GM18951 (cell line): Measurements from ENCODE around the gene HMOX2.

Experiments
- POLR2A ChIP-seq: IDR thresholded peaks from 4 replicates; pipeline ENCODE4 v1.6.1; 2011; ENCODE audit warnings: mild to moderate bottlenecking; ENCODE audit not compliant: insufficient read length, insufficient read depth; ENCODE audit errors: extremely low read depth
- in situ Hi-C: fragments of 300-500 bp; cut with MboI; formaldehyde crosslinking; loops from one replicate; pipeline ENCODE4 v1.12.0; 2022; ENCODE audit warnings: low sequenced_read_pairs, mixed read lengths, inconsistent platforms; ENCODE audit not compliant: unreplicated experiment

The HMOX2 gene

DNA sequence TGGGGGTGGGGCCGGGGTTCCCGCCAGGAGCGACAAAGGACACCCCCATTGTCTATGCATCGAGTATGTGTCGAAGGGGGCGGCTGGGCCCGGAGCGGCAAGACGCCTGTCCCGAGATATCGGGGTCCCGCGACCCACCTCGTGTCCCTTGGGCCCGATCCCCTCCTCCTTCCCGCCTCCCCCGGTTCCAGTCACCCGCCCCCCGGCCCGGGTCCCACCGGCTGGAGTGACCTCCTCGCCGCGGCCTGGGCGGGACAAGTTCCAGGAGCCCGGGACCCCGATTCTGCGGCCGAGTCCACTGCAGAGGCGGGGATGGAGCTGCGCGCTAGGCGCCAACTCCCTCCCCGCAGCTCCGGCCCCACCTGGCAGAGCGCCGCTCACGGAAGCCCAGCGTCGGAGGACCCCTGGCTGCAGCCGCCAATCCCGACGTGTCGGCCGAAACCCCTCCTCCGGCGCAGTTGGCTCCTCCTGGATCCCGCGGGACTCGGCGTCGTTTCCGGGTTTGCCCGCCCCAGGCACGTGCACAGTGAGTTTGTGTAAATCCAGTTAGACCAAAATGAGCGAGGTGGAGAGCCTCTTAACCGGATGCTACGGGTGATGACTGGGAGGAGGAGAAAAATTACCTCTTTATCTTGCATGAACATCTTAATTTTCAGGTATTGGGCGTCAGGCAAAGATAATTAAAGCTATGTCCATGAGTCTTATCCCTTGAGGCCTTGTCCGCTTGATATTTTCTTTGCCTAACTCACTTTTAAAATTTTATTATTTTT lies 1.8 kb upstream of the HMOX2 start, which contains the start of gene NMRAL1:
TSS of gene NMRAL1 (minus strand) at position 434 of the 770 bp plus-strand sequence. CDS start 493 bp downstream, outside the sequence.
- peak; percentile 88 for TF ChIP-seq POLR2A
- in situ Hi-C loops: no loop called here

DNA sequence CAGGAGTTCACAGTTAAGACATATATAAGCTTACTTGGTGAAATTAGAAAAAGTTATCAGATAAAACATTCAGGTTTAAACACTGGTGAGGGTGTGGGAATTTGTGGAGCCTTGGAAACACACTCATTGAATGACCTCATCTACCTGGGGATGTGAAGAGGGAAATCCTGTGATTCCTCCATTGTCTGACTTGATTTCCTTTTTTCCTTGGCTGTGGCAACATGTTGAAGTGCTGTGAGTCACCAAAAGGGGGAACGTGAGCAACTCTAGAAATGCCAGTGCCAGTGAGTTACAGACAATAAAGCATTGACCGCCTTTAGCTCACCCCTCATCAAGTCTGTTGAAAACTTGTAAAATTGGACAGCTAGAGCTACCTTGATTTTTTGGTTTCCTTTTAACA lies 1.8 kb downstream of the HMOX2 start:
- in situ Hi-C loops: no loop called here
- TF ChIP-seq POLR2A: no peak

DNA sequence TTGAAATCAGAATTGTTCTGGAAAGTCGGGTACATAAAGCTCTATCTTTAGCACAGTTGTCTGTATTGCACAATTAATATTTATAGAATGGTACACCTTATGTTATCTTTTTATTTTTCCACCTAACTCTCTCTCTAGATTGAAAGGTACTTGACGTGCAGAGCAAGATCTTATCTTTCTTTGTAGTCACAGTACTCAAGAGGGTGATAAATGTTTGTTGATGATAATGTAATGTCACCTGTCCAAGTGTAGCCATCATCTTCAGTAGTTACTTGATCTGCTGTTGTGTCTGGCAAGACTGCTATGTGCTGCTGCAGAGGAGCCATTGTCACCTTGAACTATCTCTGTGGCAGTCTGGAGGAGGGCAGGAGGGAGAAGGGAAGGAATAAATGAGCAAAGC lies 5.3 kb downstream of the HMOX2 start:
- no peak for TF ChIP-seq POLR2A
- in situ Hi-C loops: no loop called here

DNA sequence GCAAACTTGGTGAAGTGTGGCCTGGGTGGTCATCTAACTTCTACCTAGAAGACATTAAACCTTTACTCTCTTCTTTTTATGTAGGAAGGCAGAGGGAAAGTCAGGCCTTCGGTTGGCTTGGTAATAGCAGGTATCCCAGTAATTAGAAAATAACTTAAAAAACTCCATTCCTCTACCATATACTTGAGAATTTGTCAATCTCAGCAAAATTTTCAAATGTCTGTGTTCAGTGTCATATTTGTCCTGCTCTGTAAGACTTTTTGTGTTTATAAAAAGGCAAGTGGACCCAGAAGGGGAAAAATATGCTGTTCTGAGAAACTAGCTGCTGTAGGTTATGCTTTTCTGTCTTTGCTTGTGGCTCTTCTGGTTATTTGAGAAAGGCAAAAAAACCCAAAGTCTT lies 5.8 kb downstream of the HMOX2 start:
- in situ Hi-C loops: no loop called here
- TF ChIP-seq POLR2A: no peak

DNA sequence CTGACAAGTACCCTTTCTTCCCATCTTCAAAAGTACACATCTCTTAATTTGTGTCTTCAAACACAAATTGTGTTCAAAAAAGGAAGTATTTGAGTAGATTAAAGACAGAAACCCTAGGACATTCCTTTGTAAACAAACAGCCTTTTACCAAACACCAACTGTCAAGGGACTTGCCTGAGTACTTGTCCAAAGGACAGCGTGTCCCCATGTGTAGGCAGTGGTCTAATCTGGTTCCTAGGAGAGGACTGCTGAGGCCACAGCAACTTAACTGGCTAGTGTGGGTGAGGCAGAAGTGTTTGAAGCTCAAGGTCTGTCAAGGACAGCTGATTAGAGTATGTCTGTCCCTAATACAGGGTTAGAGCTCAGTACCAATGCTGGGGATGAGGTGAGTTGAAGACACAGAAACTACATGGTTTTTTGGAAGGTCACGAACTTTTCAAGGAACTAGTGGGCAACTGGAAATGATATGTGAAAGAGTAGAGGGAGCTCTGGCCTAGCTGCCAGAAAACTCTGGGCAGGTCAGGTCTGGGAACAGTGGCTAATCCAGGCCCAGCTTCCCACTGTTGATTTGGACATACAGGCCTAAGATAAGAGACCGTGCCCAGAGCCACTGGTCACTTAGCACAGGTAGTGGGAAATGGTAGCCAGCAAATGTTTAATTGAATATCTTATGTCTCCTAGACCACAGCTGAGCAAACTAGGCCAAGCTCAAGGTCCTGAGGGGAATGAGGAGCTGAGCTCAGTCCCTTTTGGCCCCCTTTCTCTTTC lies 10.1 kb downstream of the HMOX2 start:
- in situ Hi-C loops: no loop called here
- TF ChIP-seq POLR2A: no peak

DNA sequence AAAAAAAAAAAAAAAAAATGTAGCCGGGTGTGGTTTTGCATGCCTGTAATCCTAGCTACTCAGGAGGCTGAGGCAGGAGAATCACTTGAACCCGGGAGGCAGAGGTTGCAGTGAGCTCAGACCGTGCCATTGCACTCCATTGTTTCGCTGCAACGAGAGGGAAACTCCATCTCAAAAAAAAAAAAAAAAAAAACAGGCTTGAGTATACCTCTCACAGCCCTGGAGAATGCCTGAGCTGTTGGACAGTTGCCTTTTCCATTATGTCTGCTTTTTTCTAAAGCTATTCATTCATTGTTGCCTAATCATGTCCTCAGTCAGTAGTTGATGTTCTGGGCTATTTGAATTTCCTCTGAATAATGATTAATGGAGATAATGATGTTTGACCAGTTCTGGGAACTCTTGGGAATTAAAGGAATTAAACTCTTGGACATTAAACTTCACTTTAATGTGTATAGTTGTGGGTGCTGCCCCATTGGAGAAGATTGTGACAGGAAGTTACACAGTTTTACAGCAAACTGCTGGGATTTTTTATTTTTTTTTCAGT lies 11.8 kb downstream of the HMOX2 start:
- in situ Hi-C loops: no loop called here
- no peak for TF ChIP-seq POLR2A

DNA sequence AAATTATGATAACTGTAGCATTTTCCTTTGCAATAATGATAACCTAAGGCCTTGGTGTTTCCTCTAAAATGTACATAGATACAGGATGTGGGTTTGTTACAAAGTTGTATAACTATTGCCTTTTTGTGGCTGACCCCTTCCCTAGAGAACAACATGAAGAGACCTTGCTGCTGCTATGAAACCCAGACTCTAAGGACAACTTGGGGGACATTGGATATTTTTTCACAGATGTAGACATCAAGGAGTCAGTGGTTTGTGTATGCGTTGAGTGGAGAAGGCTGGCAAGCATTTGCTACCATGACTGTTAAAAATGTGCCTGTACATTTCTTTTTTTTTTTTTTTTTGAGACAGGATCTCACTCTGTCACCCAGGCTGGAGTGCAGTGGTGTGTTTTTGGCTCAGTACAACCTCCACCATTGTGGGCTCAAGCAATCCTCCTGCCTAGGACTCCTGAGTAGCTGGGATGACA lies 12.3 kb downstream of the HMOX2 start:
- TF ChIP-seq POLR2A: no peak
- in situ Hi-C loops: no loop called here

DNA sequence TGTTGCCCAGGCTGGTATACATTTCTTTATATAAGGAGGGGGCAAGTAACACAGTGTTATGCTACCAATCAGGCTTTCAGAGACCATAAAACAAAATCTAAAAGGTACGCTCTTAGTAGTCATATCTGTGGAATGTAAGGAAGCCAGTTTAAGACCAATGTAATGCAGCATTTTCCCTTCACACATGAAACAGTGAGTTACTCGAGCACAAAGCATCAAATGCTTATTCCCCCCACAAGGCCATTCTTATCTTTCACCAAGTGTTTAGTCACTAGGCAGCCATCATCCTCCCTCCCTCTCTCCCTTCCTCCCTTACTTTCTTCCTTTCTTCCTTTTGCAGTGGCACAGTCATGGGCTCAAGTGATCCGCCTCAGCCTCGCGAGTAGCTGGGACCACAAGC lies 12.8 kb downstream of the HMOX2 start:
- TF ChIP-seq POLR2A: no peak

DNA sequence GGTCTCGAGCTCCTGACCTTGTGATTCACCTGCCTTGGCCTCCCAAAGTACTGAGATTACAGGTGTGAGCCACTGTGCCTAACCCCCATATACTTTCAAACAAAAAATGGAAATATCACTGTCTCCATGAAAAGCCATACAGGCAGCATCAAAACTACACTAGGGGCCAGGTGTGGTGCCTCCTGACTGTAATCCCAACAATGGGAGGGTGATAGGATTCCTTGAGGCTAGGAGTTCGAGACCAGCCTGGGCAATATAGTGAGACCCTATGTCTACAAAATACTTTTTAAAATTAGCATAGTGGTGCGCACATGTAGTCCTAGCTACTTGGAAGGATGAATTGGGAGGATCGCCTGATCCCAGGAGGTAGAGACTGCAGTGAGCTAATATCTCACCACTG lies 15.7 kb downstream of the HMOX2 start:
- TF ChIP-seq POLR2A: no peak
- in situ Hi-C loops: no loop called here

More for the DNA sequence above, 12.8 kb downstream of the HMOX2 start:
- in situ Hi-C loops: no loop called here

DNA sequence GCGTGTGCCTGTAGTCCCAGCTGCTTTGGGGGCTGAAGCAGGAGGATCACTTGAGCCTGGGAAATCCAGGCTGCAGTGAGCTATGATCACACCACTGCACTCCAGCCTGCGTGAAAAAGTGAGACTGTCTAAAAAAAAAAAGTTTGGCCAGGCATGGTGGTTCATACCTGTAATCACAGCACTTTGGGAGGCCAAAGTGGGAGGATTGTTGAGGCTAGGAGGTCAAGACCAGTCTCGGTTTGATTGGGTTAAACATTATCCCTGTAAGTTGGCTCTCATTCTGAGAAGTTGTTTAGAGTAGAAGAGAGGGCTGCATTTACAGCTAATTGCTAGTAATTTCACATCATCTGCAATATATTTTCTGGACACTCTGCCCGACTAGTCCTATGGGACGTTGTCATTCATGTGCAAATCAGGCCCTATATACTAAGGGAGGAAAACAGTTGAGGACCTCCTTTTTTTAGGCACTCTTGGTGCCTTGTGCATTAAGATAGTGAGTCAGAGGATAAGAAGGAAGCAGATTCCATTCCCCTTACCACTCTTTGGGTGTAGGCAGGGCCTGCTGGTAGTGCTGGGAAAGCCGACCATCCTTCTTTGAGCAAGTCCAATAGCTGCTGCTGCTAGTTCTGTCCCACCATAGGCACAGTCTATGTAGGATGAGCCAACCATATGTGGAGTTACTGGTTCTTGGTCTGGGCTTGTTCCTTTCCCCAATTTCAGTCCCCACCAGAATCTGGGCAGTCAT lies 18.7 kb downstream of the HMOX2 start:
- in situ Hi-C loops: no loop called here
- TF ChIP-seq POLR2A: no peak

DNA sequence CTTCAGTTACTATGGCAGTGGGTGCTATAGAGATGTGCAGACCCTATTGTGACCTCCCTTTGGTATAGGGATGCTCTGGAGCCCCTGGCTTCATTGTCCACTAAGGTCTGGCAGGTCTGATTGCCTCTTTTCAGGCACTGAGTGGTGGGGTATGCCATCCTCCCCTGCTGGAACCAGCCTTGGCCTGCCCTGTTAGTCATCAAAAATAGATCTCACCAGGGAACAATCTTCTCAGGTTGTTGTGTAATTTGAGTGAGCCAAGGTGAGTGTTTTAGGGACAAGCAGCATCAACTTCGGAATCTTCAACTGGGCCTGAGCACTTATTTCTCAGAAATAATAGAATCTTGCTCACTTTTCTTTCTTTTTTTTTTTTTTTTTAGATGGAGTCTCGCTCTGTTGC lies 19.6 kb downstream of the HMOX2 start:
- in situ Hi-C loops: no loop called here
- TF ChIP-seq POLR2A: no peak

DNA sequence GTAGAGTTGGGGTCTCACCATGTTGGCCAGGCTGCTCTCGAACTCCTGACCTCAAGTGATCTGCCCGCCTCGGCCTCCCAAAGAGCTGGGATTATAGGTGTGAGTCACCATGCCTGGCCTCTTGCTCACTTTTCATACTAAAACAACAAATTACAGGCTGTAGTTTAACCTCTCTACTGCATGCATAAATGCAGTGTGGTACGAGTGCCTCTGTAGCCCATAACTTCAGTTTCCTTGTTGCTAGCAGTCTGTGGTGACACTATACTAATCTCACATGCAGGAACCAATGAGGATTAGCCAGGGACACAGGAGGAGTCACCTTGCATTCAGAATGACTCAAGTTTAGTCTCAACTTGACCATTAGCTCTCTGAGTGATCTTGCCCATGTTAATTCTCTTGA lies 20.1 kb downstream of the HMOX2 start:
- TF ChIP-seq POLR2A: no peak
- in situ Hi-C loops: no loop called here
